Mononuclear cell (primary cell): ENCODE measurements around the gene CORO6. TPM values are rescaled to one million over a fixed set of nuclear protein-coding genes. Genes with fewer than 3 reads are reported as not detected.

ENCODE experiments used
- H3K27me3 ChIP-seq: 2 replicates; pipeline ENCODE4 v1.6.0; 2011; ENCODE audit warnings: low read length, control low read depth; ENCODE audit not compliant: insufficient read depth
- H3K4me1 ChIP-seq: 2 replicates; pipeline ENCODE4 v1.5.1; 2011; ENCODE audit warnings: mild to moderate bottlenecking, low read length, control low read depth; ENCODE audit not compliant: insufficient read depth
- H3K4me3 ChIP-seq: 2 replicates; pipeline ENCODE4 v1.5.1; 2011; ENCODE audit warnings: mild to moderate bottlenecking, low read length, moderate library complexity
- H3K9me3 ChIP-seq: 2 replicates; pipeline ENCODE4 v1.5.1; 2011; ENCODE audit warnings: low read depth, mild to moderate bottlenecking, control low read depth, low read length
- total RNA-seq: library from RNA; depleted of rRNA; stranded (reverse); fragments of >200 nt; gene quantifications from one replicate; pipeline ENCODE4 v1.2.3, GENCODE V29; 2012

The CORO6 gene
- total RNA-seq, 1 donor = 0.31 TPM

DNA sequence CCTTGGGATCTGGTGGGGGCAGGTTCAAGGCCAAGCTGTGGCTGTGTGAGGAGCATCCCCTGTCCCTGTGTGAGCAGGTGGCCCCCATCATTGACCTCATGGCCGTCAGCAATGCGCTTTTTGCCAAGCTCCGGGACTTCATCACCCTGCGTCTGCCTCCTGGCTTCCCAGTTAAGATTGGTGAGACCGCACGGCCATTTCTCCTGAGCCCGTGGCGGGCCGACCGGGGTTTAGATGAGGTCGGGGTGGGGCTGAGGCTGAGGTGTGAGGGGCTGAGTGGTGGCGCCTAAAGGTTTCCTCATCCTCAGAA, 10.7 kb downstream of the CORO6 start:
- H3K27me3 ChIP-seq = peaks cover 12% of the 10 kb centered on the region
- peaks cover 44% of the 10 kb centered on the region for H3K4me1 ChIP-seq
- H3K4me3 ChIP-seq = no peak overlapping the region
- H3K9me3 ChIP-seq = no peaks in the 10 kb centered on the region

DNA sequence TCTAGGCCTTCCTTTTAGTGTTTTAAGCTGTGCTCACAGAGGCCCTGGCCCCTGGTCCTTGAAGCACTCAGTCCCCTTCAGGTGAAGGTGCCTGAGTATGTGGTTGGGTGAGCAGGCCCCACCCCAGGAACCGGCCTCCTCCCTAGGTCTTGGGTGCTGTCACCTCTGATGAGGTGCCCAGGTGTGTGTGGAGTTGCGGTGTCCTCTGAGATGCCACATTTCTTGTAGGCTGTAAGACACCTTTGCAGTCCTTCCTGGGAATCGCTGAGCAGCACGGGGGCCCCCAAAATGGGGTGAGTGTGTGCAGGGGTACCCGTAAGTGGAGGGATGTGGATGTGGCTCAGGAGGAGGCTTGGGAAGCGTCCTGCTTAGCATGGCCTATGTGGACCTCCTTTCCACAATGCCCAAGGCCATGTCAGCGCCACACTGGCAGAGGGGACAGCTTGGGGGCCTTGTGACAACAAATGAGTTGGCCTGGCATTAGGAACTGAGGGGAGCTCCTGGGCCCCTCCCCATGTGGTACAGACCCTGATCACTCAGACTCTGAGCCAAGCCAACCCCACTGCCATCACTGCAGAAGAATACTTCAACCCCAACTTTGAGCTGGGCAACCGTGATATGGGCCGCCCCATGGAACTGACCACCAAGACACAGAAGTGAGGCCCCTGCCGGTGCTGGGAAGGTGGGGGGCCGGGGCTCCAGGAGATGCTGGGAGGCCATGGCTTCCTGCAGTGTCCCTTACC, 11.2 kb downstream of the CORO6 start:
- Histone ChIP-seq H3K4me3 (no peak overlapping the region), H3K4me1 (peaks cover 39% of the 10 kb centered on the region), H3K9me3 (no peaks in the 10 kb centered on the region), H3K27me3 (peaks cover 9% of the 10 kb centered on the region)

DNA sequence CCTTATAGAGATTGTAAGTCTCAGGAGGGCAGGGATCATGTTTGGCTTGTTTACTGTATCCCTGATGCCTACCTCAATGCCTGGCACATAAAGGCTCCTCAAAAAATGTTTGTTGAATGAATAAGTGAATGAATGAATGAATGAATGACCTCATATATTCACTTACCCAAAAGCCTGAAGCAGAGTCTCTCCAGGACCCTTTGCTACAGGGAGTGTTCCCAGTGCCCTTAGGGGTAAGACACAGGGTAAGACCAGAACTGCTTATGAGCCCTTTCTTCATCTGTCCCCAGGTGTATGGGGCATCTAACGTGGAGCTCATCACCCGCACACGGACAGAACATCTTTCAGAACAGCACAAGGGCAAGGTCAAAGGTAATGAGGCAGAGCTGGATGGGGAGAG, 12.3 kb downstream of the CORO6 start:
- H3K4me1 ChIP-seq = peaks cover 27% of the 10 kb centered on the region
- H3K4me3 ChIP-seq = no peak overlapping the region
- no peaks in the 10 kb centered on the region for H3K9me3 ChIP-seq

DNA sequence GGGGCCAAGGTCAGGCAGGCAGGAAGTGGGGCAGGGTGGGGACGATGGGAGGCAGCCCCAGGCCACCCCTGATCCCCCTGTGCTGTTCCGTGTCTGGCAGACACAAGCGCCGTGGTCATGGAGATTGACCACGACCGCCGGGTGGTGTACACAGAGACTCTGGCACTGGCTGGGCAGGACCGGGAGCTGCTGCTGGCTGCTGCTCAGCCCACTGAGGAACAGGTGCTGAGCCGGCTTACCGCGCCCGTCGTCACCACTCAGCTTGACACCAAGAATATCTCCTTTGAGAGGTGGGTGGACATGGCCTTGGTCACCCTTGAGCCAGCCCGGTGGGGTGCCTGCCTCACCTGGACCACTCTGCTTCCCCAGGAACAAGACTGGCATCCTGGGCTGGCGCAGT, 13.7 kb downstream of the CORO6 start:
- Histone ChIP-seq H3K4me1 (peaks cover 13% of the 10 kb centered on the region), H3K9me3 (no peaks in the 10 kb centered on the region), H3K27me3 (peaks cover 3% of the 10 kb centered on the region), H3K4me3 (no peak overlapping the region)

More for the DNA sequence above, 12.3 kb downstream of the CORO6 start:
- peaks cover 3% of the 10 kb centered on the region for H3K27me3 ChIP-seq

DNA sequence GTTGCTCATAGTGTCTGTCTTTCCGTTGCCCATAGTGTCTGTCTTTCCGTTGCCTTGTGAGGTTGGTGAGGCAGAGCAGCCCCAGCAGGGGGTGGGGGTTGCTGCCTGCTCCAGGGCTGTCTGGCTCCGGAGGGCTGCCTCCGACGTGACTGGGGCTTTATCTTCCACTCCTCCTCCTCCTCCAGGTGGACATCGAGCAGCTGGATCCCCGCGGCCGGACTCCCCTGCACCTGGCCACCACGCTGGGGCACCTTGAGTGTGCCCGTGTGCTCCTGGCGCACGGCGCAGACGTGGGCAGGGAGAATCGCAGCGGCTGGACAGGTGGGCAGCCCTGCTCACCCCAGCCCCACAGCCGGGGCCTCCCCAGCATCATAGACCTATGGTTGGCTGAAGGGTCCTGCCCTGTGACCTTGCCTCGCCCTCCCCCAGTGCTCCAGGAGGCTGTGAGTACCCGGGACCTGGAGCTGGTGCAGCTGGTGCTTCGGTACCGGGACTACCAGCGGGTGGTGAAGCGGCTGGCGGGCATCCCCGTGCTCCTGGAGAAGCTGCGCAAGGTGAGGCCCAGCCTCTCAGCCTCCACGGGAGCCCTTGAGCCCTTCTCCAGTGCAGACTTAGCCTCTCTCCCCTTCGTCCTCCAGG, 15.0 kb downstream of the CORO6 start:
- H3K27me3 ChIP-seq = peaks cover under 1% of the 10 kb centered on the region
- H3K9me3 ChIP-seq = no peaks in the 10 kb centered on the region
- no peak overlapping the region for H3K4me3 ChIP-seq
- peaks cover under 1% of the 10 kb centered on the region for H3K4me1 ChIP-seq

DNA sequence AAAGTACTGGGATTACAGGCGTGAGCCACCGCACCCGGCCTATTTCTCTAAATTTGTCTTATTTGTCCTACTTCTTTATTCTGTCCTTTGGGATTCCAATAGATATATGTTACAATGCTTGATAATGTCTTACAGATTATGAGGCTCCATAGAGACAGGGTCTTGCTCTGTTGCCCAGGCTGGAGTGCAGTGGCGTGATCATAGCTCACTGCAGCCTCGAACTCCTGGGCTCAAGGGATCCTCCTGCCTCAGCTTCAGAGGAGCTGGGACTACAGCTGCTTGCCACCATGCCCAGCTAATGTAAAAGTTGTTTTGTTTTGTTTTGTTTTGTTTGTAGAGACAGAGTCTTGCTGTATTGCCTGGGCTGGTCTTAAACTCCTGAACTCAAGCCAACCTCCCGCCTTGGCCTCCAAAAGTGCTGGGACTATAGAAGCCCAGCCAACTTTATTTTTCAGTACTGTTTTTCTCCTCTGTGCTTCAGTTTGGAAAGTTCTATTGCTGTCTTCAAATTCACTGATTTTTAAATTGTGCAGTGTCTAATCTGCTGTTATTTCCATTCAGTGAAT, 19.5 kb downstream of the CORO6 start:
- Histone ChIP-seq H3K9me3 (no peaks in the 10 kb centered on the region), H3K27me3 (no peaks in the 10 kb centered on the region), H3K4me1 (no peaks in the 10 kb centered on the region), H3K4me3 (no peak overlapping the region)

DNA sequence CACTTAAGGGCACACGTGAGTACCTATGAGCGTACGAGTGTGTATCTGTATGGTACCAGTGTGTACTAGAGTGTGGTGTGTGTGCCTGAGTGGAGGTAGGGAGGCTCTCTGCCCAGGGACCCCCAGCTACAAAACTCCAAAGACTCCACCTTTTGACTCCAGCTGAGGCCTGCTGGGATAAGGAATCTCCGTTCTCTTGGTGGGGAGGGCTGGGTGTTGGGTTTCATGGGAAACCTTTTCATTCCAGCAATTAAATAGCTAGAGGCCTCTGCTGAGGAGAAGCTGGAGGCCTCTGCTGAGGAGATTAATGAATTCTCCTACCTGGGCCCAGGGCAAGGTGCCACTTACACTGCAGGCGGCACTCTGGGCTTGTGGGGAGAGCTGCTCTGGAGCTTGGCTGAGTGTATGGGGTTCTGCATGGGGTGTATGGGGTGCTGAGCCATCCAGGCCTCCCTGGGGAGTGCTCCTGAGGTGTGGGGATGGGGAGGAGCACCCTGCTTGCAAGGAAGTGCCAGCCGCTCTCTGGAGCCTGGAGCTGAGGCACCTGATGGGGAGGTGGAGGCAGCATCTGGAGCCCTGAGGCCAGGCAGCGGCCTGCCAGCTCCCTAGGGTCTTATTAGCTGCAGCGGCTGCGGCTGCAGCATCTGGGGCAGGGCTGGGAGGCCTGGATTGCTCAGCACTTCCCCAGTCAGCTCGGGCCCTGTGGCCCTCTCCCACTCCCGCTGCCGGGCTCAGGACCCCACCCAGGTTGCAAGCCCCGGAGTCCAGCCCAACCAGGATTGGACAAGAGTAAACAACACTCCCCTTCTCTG, 25.1 kb downstream of the CORO6 start:
- no peaks in the 10 kb centered on the region for H3K9me3 ChIP-seq
- H3K4me1 ChIP-seq = peaks cover 12% of the 10 kb centered on the region
- no peak overlapping the region for H3K4me3 ChIP-seq
- peaks cover 5% of the 10 kb centered on the region for H3K27me3 ChIP-seq

DNA sequence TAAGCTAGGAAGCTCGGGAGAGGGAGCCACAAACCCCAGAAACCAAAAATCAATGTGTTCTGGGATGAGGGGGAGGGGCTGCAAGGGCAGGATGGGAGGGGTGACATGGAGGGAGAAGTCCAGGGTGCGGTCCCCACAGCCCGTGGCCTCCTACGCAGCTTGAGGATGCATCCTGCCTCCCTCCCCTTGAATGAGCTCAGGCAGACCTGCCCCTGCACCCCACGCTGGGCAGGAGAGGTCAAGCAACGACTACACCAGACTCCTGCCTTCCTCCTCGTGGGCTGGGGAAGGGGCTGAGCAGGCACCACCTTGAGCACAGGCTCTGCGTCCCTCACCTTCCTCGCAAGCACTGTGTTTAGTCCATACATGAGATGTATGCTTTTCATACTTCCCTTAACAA, 25.9 kb downstream of the CORO6 start:
- Histone ChIP-seq H3K9me3 (no peaks in the 10 kb centered on the region), H3K4me1 (peaks cover 20% of the 10 kb centered on the region), H3K27me3 (peaks cover 5% of the 10 kb centered on the region), H3K4me3 (no peak overlapping the region)

DNA sequence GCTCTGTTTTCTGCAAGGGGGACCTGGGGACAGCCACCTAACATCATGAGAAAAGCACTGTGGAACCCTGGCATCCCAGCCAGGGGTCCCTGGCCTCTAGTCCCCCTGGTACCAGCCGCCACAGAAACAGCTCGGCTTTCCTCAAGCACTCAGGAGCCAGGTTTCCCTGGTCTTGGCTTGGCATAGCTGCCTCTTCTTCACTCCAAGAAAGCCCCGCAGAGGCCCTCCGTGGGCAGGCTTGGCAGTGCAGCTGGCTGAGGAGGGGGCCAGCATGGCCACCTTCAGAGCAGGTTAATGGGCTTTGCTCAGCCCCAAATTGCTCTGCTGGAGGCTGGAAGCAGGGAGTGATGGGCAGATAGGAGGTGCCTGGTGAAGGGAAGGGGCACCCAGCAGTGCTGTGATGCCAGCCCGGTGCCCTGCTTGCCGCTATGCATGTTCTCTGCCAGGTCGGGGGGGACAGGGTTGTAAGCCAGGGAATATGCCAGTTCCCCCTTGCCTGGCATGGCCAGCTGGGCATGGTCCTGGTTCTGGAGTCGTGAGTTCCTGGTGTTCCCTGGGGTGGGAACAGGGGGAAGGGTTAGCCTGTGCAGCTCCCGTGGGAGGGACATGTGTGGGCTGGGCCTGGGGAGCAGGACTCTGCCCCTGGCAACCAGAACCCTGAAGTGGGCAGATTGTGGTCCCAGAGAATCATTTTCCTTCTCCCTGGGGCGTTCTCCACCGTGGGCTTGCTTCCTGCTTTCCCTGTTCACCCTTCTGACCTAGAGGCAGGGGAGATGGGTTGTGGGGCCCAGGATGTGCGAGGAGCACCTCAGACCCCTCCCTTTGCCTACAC, 26.6 kb downstream of the CORO6 start:
- Histone ChIP-seq H3K4me1 (peaks cover 26% of the 10 kb centered on the region), H3K9me3 (no peaks in the 10 kb centered on the region), H3K27me3 (peaks cover 5% of the 10 kb centered on the region), H3K4me3 (no peak overlapping the region)

DNA sequence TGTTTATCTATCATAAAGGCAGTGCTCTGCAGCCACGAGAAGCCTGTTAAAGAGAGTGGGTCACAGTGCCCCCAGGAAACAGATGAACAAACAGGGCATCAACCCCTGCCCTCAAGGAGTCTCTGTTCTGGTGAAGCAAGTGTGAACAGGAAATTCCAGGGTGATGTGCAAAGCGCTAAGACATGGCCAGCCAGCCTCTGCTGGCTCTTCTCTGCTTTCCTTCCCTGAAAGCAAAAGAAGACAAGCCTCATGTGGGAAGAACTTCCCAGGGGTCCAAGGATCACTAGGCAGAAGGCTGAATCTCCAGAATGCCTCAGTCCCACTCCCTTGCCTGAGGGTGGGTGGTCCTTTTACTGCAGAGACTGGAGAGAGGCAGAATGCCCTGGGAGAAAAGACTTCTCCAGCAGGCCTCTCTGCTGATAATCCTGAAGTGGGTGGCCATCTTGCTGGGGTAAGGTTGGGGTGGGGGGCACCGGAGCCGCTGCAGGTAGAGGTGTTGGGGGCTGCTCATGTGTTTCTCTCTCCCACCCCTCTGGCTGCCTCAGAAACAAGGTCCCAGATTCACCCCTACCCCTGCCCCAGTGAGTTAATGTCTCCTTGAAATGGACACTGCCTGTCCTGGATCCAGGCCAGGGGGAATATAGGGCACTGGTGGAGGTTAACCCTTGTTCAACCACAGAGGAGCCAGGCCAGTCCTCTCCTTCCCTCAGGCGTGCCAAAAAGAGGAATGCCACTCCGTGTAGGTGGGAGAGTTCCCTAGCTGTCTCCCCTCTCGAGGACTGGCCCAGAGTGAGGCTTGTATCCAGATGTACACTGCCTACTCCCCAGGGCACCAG, 27.4 kb downstream of the CORO6 start:
- H3K9me3 ChIP-seq = no peaks in the 10 kb centered on the region
- H3K27me3 ChIP-seq = peaks cover 5% of the 10 kb centered on the region
- peaks cover 35% of the 10 kb centered on the region for H3K4me1 ChIP-seq
- H3K4me3 ChIP-seq = no peak overlapping the region

DNA sequence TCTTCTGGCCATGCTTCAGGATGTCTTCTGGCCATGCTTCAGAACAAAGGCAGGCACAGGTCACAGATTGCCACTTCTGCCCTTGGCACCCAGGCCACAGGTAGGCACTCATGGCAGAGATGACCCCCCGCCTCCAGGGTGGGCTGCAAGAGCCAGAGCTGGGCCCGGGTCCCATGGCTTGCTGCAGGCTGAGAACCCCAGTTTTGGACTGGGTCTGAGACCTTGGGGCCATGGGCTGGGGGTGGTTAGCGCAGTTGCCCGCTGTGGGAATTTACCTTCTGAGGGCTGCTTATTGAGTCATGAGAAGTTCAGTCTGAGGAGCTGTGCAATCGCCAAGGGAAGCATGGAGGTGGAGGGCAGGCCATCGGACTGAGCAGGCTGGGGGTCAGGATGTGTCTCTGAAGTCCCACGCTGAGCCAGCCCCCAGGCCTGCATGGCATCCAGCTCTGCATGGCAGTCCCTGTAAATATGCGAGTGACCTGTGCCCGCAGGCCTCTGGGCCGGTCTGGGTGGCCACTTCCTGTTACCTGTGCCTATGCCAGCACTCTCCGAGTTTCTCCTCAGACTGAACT, 28.1 kb downstream of the CORO6 start:
- H3K4me1 ChIP-seq = peaks cover 42% of the 10 kb centered on the region
- no peaks in the 10 kb centered on the region for H3K9me3 ChIP-seq
- peaks cover 5% of the 10 kb centered on the region for H3K27me3 ChIP-seq
- H3K4me3 ChIP-seq = no peak overlapping the region

DNA sequence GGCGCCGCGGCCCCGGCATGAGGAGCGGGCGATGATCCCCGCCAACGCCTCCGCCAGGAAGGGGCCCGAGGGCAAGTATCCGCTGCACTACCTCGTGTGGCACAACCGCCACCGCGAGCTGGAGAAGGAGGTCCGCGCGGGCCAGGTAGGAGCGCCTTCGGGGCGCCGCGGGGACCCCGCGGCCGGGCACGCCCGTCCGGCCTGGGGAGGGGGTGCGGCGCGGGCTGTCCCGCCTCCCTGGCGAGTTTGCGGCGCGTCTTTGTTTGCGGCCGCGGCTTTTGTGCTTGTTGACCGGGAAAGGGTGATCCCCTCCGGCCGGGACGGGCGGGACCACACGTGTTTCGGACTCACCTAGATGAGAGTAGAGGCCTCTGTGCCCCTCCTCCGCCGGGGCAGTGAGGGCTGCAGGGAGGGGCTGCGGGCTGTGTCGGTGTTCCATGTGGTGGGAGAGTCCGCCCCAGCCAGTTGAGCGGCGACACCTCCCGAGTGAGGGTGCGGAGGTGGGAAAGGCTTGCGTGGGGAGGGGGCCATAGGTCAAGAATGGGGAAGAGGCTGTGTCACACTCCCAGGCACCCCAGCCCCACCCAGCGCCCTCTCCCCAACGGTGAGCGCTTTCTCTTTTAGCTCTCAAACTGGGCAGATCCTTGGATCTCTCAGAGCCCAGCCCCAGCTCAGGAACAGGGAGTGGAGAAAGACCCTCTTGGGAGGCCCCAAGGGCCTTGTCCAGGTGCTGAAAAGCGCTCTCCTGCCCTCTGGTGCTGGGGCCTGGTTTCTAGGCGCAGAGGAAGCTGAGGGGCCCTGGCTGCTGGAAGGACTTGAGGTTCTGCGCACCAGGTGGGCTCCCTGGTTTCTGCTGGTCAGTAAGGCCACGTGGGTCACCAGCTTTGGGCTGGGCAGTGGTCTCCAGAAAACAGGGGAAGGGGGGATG, 28.9 kb downstream of the CORO6 start:
- Histone ChIP-seq H3K27me3 (peaks cover 5% of the 10 kb centered on the region), H3K4me1 (peaks cover 42% of the 10 kb centered on the region), H3K9me3 (no peaks in the 10 kb centered on the region), H3K4me3 (peak overlapping the region; percentile 33)
